Fibroblast of the aortic adventitia (primary cell): ENCODE results near the gene SLC17A5. TPM values are rescaled to one million over a fixed set of nuclear protein-coding genes. Genes with fewer than 3 reads are reported as not detected.
"Not testable (repeated sequence)": the region's sequence is repeated elsewhere in the genome, so short reads cannot be mapped to it uniquely, and the experiment has no call there.

ENCODE experiments used
- DNase-seq: peaks from one replicate; pipeline ENCODE4 v3.0.0-alpha.2; 2010; ENCODE audit warnings: low read depth
- H3K4me3 ChIP-seq: 2 replicates; pipeline ENCODE4 v1.5.1; 2011; ENCODE audit warnings: low read depth, mild to moderate bottlenecking, control low read depth, low read length, moderate library complexity
- CTCF ChIP-seq: IDR thresholded peaks from 2 replicates; pipeline ENCODE4 v1.5.1; 2011; ENCODE audit warnings: mild to moderate bottlenecking, low read length, control low read depth, inconsistent platforms; ENCODE audit not compliant: insufficient read depth
- total RNA-seq: library from RNA; depleted of rRNA; stranded (reverse); fragments of >200 nt; gene quantifications from 2 replicates; pipeline ENCODE4 v1.2.3, GENCODE V29; 2012; ENCODE audit warnings: low replicate concordance

SLC17A5 gene
- total RNA-seq, 1 donor = 38.2 TPM

DNA sequence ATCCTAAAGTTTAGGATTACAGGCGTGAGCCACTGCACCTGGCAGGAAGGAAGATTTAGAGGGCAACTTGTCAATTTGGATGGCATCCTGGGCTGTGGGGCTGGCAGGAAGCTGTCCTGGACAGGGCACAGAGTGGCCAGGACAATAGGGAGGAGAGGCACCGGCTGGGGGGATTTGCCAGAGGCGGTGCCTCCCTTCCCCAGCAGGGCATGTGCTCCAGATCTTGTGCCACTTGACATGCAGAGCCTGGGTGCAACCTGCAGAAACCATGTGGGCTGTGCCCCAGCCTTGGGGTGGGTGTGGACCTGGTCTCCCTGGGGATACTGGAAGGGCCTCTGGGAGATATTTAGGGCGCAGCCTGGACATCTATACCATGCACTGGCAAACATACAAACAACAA is 74.4 kb downstream of the SLC17A5 start:
- H3K4me3 ChIP-seq = peak overlapping the region; percentile 25
- no peak for TF ChIP-seq CTCF
- DNase-seq = no peak

DNA sequence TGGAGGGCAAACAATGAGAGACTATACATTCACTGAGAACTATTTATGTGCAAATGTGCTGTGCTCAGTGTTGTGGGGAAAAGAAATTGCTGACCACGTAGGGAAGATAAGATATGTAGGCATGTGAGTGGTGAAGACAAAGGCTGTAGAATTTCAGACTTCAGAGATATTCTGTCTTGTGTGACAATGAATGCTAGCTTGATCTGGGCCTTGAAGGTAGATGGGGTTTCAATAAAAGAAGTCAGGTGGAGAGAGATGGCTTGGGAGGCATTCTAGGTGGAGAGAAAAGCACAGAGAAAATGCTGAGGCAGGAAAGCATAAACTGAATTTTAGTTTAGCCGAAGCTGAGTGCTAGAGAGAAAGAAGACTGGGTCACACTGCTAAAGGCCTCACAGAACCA is 76.1 kb downstream of the SLC17A5 start:
- no peak for TF ChIP-seq CTCF
- no peak overlapping the region for H3K4me3 ChIP-seq
- DNase-seq = peak; percentile 29

DNA sequence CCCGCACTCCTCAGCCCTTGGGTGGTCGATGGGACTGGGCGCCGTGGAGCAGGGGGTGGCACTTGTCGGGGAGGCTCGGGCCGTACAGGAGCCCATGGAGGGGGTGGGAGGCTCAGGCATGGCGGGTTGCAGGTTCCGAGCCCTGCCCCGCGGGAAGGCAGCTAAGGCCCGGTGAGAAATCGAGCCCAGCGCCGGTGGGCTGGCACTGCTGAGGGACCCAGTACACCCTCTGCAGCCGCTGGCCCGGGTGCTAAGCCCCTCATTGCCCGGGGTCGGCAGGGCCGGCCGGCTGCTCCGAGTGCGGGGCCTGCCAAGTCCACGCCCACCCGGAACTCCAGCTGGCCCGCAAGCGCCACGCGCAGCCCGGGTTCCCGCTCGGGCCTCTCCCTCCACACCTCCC is 81.3 kb downstream of the SLC17A5 start:
- DNase-seq = not testable (repeated sequence)

GRCh38 chr6:73571218-73572181 is 82.3 kb downstream of the SLC17A5 start:
- not testable (repeated sequence) for DNase-seq

More for the DNA sequence above, 81.3 kb downstream of the SLC17A5 start:
- H3K4me3 ChIP-seq = not testable (repeated sequence)

DNA sequence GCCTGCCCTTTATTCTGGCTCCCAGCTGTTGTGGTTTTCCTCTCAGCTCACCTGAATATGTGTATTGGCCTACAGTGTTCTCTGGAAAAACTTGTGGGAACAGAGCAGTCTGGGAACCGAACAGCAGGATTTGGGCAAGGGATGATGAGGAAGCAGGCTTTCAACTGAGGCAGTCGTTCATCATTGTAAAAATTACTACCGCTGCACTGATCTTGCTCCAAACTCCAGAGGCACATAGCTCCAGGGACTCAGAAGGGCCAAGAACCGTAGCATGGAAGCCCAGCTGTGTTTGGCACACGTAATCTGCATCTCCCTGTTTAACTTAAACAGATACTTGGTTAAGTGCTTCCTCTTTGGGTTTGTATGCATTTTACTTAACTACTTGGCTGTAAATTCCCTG is 84.7 kb downstream of the SLC17A5 start:
- TF ChIP-seq CTCF = no peak
- no peak overlapping the region for H3K4me3 ChIP-seq
- DNase-seq = no peak

More at GRCh38 chr6:73571218-73572181, 82.3 kb downstream of the SLC17A5 start:
- not testable (repeated sequence) for H3K4me3 ChIP-seq

DNA sequence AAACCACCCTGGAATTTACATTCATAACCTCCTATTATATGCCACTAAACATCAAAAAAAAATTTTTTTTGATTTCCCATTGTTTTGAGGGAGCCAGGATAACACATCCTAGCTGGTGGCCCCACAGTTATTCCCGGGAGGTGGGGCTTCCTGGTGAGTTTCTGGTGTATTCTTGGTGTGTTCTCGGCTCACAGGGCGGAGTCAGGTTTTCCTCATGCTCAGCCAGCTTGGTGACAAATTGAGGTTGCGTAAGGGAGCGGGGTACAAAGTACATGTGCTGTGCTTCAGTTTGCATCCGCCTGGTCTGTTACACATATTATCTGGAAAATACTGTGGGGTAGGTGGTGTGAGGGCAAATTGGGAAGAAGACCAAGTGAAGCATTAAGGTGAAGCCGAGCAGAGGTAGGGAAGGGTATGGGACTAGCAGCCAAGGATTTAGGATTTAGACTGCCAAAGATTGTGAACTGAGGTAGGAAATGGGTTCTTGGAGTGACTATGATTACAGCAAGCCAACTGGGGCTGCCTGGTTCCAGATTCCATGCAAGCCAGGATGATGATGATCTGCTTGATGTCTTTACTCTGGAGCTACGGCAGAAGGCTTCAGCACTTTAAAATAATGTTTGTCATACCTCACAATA is 86.7 kb downstream of the SLC17A5 start:
- no peak for TF ChIP-seq CTCF
- H3K4me3 ChIP-seq = no peak overlapping the region
- DNase-seq = peak; percentile 71

DNA sequence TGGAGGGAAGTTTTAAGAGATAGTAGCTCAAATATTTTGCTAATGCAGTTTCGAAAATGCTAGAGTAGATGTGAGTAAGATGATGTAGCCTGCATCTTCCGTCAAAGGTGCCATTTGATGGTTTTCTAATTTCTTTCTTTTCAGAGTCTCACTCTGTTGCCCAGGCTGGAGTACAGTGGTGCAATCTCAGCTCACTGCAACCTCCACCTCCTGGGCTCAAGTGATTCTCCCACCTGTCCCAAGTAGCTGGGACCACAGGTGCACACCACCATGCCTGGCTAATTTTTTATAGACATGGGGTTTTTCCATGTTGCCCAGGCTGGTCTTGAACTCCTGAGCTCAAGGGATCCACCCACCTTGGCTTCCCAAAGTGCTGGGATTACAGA is 87.3 kb downstream of the SLC17A5 start:
- H3K4me3 ChIP-seq, DNase-seq: not testable (repeated sequence)

- DNase-seq = no peak
- no peak for TF ChIP-seq CTCF
These were observed 87.9 kb downstream of the SLC17A5 start for GRCh38 chr6:73565767-73566485.

More at GRCh38 chr6:73565767-73566485, 87.9 kb downstream of the SLC17A5 start:
- no peak overlapping the region for H3K4me3 ChIP-seq
